GM12872 (cell line): ENCODE results near the gene PATJ.

ENCODE experiments used
- CTCF ChIP-seq: IDR thresholded peaks from 3 replicates; pipeline ENCODE4 v1.5.1; 2011; ENCODE audit warnings: low read depth, mild to moderate bottlenecking, low read length, moderate library complexity; ENCODE audit not compliant: insufficient read depth

PATJ gene

GRCh38 chr1:61935516-61935915 lies 193.2 kb downstream of the PATJ start:
- no peak for TF ChIP-seq CTCF

GRCh38 chr1:61936839-61937238 lies 194.6 kb downstream of the PATJ start:
- TF ChIP-seq CTCF, result no peak

GRCh38 chr1:61941794-61942193 lies 199.5 kb downstream of the PATJ start:
- TF ChIP-seq CTCF, result no peak

GRCh38 chr1:61942856-61943255 lies 200.6 kb downstream of the PATJ start:
- TF ChIP-seq CTCF, result no peak

GRCh38 chr1:61950418-61950817 lies 208.1 kb downstream of the PATJ start:
- peak; percentile 19; the same call in 1 of the 3 replicates for TF ChIP-seq CTCF

GRCh38 chr1:61951731-61952580 lies 209.7 kb downstream of the PATJ start:
- no peak for TF ChIP-seq CTCF

GRCh38 chr1:61952675-61953074 lies 210.4 kb downstream of the PATJ start:
- TF ChIP-seq CTCF, result no peak
